Measurements from ENCODE around the gene PSPC1.
"Not testable (repeated sequence)": the region's sequence is repeated elsewhere in the genome, so short reads cannot be mapped to it uniquely, and the experiment has no call there.

PSPC1 gene

GRCh38 chr13:19737844-19738557, 44.7 kb downstream of the PSPC1 start:
- Histone ChIP-seq H3K9me3 (ENCODE audit: severe bottlenecking) (no peaks in the 10 kb centered on the region), H3K27me3 (ENCODE audit: insufficient read depth, low read depth, severe bottlenecking) (no peaks in the 10 kb centered on the region), H3K4me3 (ENCODE audit: low read depth, low read length) (no peak overlapping the region), H3K36me3 (peaks cover 95% of the 10 kb centered on the region), H3K27ac (no peak overlapping the region)
- no peak for TF ChIP-seq CTCF (IDR thresholded peaks at IDR 0.05; ENCODE audit: low read depth, low read length)
- DNase-seq: no peak

- Histone ChIP-seq H3K27ac (no peak overlapping the region), H3K36me3 (peaks cover 92% of the 10 kb centered on the region), H3K27me3 (ENCODE audit: insufficient read depth, low read depth, severe bottlenecking) (no peaks in the 10 kb centered on the region), H3K4me3 (ENCODE audit: low read depth, low read length) (no peak overlapping the region), H3K9me3 (ENCODE audit: severe bottlenecking) (no peaks in the 10 kb centered on the region)
- no peak for DNase-seq
- TF ChIP-seq CTCF (IDR thresholded peaks at IDR 0.05; ENCODE audit: low read depth, low read length): no peak
Measured at GRCh38 chr13:19726611-19727010, 56.1 kb downstream of the PSPC1 start.

- Histone ChIP-seq H3K27me3 (ENCODE audit: insufficient read depth, low read depth, severe bottlenecking) (no peaks in the 10 kb centered on the region), H3K4me3 (ENCODE audit: low read depth, low read length) (no peak overlapping the region), H3K9me3 (ENCODE audit: severe bottlenecking) (no peaks in the 10 kb centered on the region), H3K27ac (no peak overlapping the region), H3K36me3 (peaks cover 90% of the 10 kb centered on the region)
- DNase-seq: no peak
- no peak for TF ChIP-seq CTCF (IDR thresholded peaks at IDR 0.05; ENCODE audit: low read depth, low read length)
Measured at GRCh38 chr13:19725320-19725719, 57.4 kb downstream of the PSPC1 start.

GRCh38 chr13:19720039-19720438, 62.7 kb downstream of the PSPC1 start:
- Histone ChIP-seq H3K36me3 (peaks cover 58% of the 10 kb centered on the region), H3K27me3 (ENCODE audit: insufficient read depth, low read depth, severe bottlenecking) (no peaks in the 10 kb centered on the region), H3K27ac (no peak overlapping the region), H3K4me3 (ENCODE audit: low read depth, low read length) (no peak overlapping the region), H3K9me3 (ENCODE audit: severe bottlenecking) (no peaks in the 10 kb centered on the region)
- no peak for DNase-seq
- no peak for TF ChIP-seq CTCF (IDR thresholded peaks at IDR 0.05; ENCODE audit: low read depth, low read length)

- DNase-seq: no peak
- no peak overlapping the region for H3K27ac ChIP-seq
- no peaks in the 10 kb centered on the region for H3K9me3 ChIP-seq (ENCODE audit: severe bottlenecking)
- peaks cover 15% of the 10 kb centered on the region for H3K36me3 ChIP-seq
- no peak overlapping the region for H3K4me3 ChIP-seq (ENCODE audit: low read depth, low read length)
- H3K27me3 ChIP-seq (ENCODE audit: insufficient read depth, low read depth, severe bottlenecking): no peaks in the 10 kb centered on the region
- no peak for TF ChIP-seq CTCF (IDR thresholded peaks at IDR 0.05; ENCODE audit: low read depth, low read length)
Measured at GRCh38 chr13:19713186-19713965, 69.4 kb downstream of the PSPC1 start.

GRCh38 chr13:19709782-19710181, 73.0 kb downstream of the PSPC1 start:
- H3K36me3 ChIP-seq; H3K27ac ChIP-seq; DNase-seq; H3K4me3 ChIP-seq (ENCODE audit: low read depth, low read length); H3K9me3 ChIP-seq (ENCODE audit: severe bottlenecking); H3K27me3 ChIP-seq (ENCODE audit: insufficient read depth, low read depth, severe bottlenecking): not testable (repeated sequence)

GRCh38 chr13:19709039-19709438, 73.7 kb downstream of the PSPC1 start:
- DNase-seq; H3K27me3 ChIP-seq (ENCODE audit: insufficient read depth, low read depth, severe bottlenecking); H3K4me3 ChIP-seq (ENCODE audit: low read depth, low read length); H3K27ac ChIP-seq; H3K9me3 ChIP-seq (ENCODE audit: severe bottlenecking); H3K36me3 ChIP-seq: not testable (repeated sequence)

GRCh38 chr13:19704256-19704655, 78.5 kb downstream of the PSPC1 start:
- DNase-seq; H3K27ac ChIP-seq; H3K27me3 ChIP-seq (ENCODE audit: insufficient read depth, low read depth, severe bottlenecking); H3K36me3 ChIP-seq; H3K9me3 ChIP-seq (ENCODE audit: severe bottlenecking); H3K4me3 ChIP-seq (ENCODE audit: low read depth, low read length): not testable (repeated sequence)

GRCh38 chr13:19701619-19702018, 81.1 kb downstream of the PSPC1 start:
- not testable (repeated sequence) for H3K27ac ChIP-seq; DNase-seq; H3K36me3 ChIP-seq; H3K27me3 ChIP-seq (ENCODE audit: insufficient read depth, low read depth, severe bottlenecking); H3K9me3 ChIP-seq (ENCODE audit: severe bottlenecking); H3K4me3 ChIP-seq (ENCODE audit: low read depth, low read length)

All from WERI-Rb-1 (cell line).